Kidney (tissue), 14 donors: ENCODE measurements around the gene UNC13A. TPM values are rescaled to one million over a fixed set of nuclear protein-coding genes. Genes with fewer than 3 reads are reported as not detected.

Experiments
- DNase-seq, 5 donors: peaks; one replicate each; pipeline ENCODE4 v3.0.0-alpha.2; 2013 to 2020
- FAIRE-seq: peaks from 2 replicates; lab custom pipeline; 2012; peaks lifted over from hg19 to GRCh38; lab: Jason Lieb, UNC
- H3K27ac ChIP-seq, 2 donors: one replicate each; pipeline ENCODE4 v1.7.0; 2013; ENCODE audit warnings: low read depth in 2 of 2, low read length in 2 of 2, inconsistent platforms in 1 of 2
- H3K27me3 ChIP-seq: one replicate; pipeline ENCODE4 v1.7.1; 2013; ENCODE audit warnings: low read length, inconsistent platforms; ENCODE audit not compliant: control insufficient read depth, insufficient read depth
- H3K36me3 ChIP-seq, 3 donors: one replicate each; pipeline versions ENCODE4 v1.7.0 to v1.7.1; 2013; ENCODE audit warnings: low read length in 3 of 3, control low read depth in 1 of 3, inconsistent platforms in 1 of 3; ENCODE audit not compliant: insufficient read depth in 3 of 3, control insufficient read depth in 2 of 3
- H3K4me1 ChIP-seq, 3 donors: one replicate each; pipeline versions ENCODE4 v1.7.0 to v1.7.1; 2013; ENCODE audit warnings: low read length in 3 of 3, inconsistent platforms in 1 of 3, low read depth in 1 of 3; ENCODE audit not compliant: control insufficient read depth in 2 of 3, insufficient read depth in 2 of 3
- H3K4me3 ChIP-seq, 3 donors: one replicate each; pipeline versions ENCODE4 v1.7.0 to v1.8.1; 2013; ENCODE audit warnings: low read length in 3 of 3, control low read depth in 1 of 3, inconsistent platforms in 1 of 3
- H3K9ac ChIP-seq, 3 donors: one replicate each; pipeline versions ENCODE4 v1.7.0 to v1.7.1; 2013; ENCODE audit warnings: low read length in 3 of 3, control low read depth in 1 of 3, inconsistent platforms in 1 of 3
- H3K9me3 ChIP-seq, 3 donors: one replicate each; pipeline versions ENCODE4 v1.7.0 to v1.7.1; 2013; ENCODE audit warnings: low read length in 3 of 3, control low read depth in 1 of 3, inconsistent platforms in 1 of 3; ENCODE audit not compliant: control insufficient read depth in 2 of 3, insufficient read depth in 1 of 3
- CTCF ChIP-seq: IDR thresholded peaks from 3 replicates; pipeline ENCODE4 v1.5.1; 2012; ENCODE audit warnings: mild to moderate bottlenecking, moderate library complexity, borderline replicate concordance; ENCODE audit not compliant: insufficient read depth; ENCODE audit errors: extremely low read depth
- intact Hi-C: fragments of 100-400 bp; cut with DNase I; formaldehyde crosslinking; loops from one replicate; pipeline ENCODE4 v1.11.1; 2022
- polyA plus RNA-seq: library from polyadenylated mRNA; stranded (reverse); fragments of 350-450 nt; fragmentation: Illumina TruSeq; extraction: RNeasy Lipid Tissue Mini Kit (QIAGEN cat#74804); gene quantifications from one replicate; pipeline ENCODE4 v1.2.3, GENCODE V29; 2014; ENCODE audit warnings: low read depth, low replicate concordance; ENCODE audit not compliant: insufficient read depth
- total RNA-seq: library from RNA; stranded (reverse); fragmentation: NEBNext Ultra II Directional; extraction: Animal tissue kit (Norgen Biotek cat#: 25700); gene quantifications from one replicate; pipeline ENCODE4 v1.2.1, GENCODE V29; 2021
- donor health status: control.
- donor health status: control.
- donor health status: control.
- donor health status: control.
- donor health status: control.
- donor health status: DM: yes; HTN: yes; CAD: no.
- donor health status: Normal renal cell carcinoma (clear cell type).

Gene UNC13A
- total and polyA plus RNA-seq, 2 donors from 2014 or later: 0.06 to 2.2 TPM

GRCh38 chr19:17692566-17692965 is 4.4 kb upstream of the UNC13A start:
- H3K27me3 ChIP-seq: peaks cover 4% of the 10 kb centered on the region
- DNase-seq (no peak), FAIRE-seq (no peak)
- no peak overlapping the region for H3K27ac ChIP-seq
- H3K4me1 ChIP-seq: no peaks in the 10 kb centered on the region
- TF ChIP-seq CTCF: no peak
- no peak overlapping the region for H3K4me3 ChIP-seq
- H3K9ac ChIP-seq: no peak overlapping the region
- H3K9me3 ChIP-seq: no peaks in the 10 kb centered on the region
- no peaks in the 10 kb centered on the region for H3K36me3 ChIP-seq
- intact Hi-C loops: no loop called here

- Histone ChIP-seq H3K9ac (no peak overlapping the region), H3K36me3 (no peaks in the 10 kb centered on the region), H3K27me3 (peaks cover 10% of the 10 kb centered on the region), H3K9me3 (no peaks in the 10 kb centered on the region), H3K27ac (no peak overlapping the region), H3K4me3 (no peak overlapping the region), H3K4me1 (no peaks in the 10 kb centered on the region)
- FAIRE-seq (no peak), DNase-seq (no peak)
- intact Hi-C loops: no loop called here
- TF ChIP-seq CTCF: no peak
Observed at GRCh38 chr19:17688853-17689595, 870 bp upstream of the UNC13A start.

- Histone ChIP-seq H3K27me3 (peaks cover 10% of the 10 kb centered on the region), H3K4me3 (no peak overlapping the region), H3K9ac (no peak overlapping the region), H3K36me3 (no peaks in the 10 kb centered on the region), H3K27ac (no peak overlapping the region), H3K4me1 (no peaks in the 10 kb centered on the region), H3K9me3 (no peaks in the 10 kb centered on the region)
- DNase-seq (no peak), FAIRE-seq (no peak)
- no peak for TF ChIP-seq CTCF
- intact Hi-C loops: no loop called here
Observed at GRCh38 chr19:17687141-17687856, 855 bp downstream of the UNC13A start.
